ENCODE measurements around the gene TPCN1. TPM values are rescaled to one million over a fixed set of nuclear protein-coding genes. Genes with fewer than 3 reads are reported as not detected.
A peak's percentile ranks its signal among the peaks of the same experiment; 100 is the strongest.

The TPCN1 gene
- total RNA-seq, 3 donors from 2014 or later, result 89.9 to 133 (median 91.3) TPM

DNA sequence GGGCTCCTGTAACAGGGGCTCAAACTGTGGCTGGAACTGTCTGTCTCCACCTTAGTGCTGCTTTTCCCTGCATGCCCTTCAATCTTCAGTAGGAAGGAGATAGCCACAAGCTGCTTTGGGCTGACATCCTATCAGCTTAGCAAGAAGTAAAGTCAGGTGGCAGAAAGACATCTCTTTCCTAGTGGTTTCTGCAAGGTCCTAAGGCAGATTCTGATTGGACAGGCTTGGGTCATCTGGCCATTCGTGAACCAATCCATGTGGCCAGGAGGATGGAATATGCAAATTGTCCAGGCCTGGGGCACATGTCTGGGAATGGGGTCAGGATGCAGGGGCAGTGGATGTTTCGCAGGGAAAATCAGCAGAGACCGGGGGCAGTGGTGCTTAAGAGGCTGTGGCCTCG is 30.5 kb upstream of the TPCN1 start:
- TF ChIP-seq, protein P1, sequence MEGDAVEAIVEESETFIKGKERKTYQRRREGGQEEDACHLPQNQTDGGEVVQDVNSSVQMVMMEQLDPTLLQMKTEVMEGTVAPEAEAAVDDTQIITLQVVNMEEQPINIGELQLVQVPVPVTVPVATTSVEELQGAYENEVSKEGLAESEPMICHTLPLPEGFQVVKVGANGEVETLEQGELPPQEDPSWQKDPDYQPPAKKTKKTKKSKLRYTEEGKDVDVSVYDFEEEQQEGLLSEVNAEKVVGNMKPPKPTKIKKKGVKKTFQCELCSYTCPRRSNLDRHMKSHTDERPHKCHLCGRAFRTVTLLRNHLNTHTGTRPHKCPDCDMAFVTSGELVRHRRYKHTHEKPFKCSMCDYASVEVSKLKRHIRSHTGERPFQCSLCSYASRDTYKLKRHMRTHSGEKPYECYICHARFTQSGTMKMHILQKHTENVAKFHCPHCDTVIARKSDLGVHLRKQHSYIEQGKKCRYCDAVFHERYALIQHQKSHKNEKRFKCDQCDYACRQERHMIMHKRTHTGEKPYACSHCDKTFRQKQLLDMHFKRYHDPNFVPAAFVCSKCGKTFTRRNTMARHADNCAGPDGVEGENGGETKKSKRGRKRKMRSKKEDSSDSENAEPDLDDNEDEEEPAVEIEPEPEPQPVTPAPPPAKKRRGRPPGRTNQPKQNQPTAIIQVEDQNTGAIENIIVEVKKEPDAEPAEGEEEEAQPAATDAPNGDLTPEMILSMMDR (IDR thresholded peaks at IDR 0.05), result no peak
- no peaks in the 10 kb centered on the region for H3K9me3 ChIP-seq
- DNase-seq (no peak), ATAC-seq (peak; percentile 13)
- no peak overlapping the region for H3K4me3 ChIP-seq
- H3K4me1 ChIP-seq (ENCODE audit: low read depth), result peaks cover 11% of the 10 kb centered on the region
- intact Hi-C loops (cut with DNase I, micrococcal nuclease), result no loop called here
- no peaks in the 10 kb centered on the region for H3K36me3 ChIP-seq (ENCODE audit: low read depth)

- peaks cover 11% of the 10 kb centered on the region for H3K4me1 ChIP-seq (ENCODE audit: low read depth)
- no peaks in the 10 kb centered on the region for H3K36me3 ChIP-seq (ENCODE audit: low read depth)
- ATAC-seq, result no peak
- H3K9me3 ChIP-seq, result no peaks in the 10 kb centered on the region
- no peak for DNase-seq
- no peak overlapping the region for H3K4me3 ChIP-seq
- intact Hi-C loops (cut with DNase I, micrococcal nuclease), result no loop called here
- TF ChIP-seq, protein P1 (IDR thresholded peaks at IDR 0.05), result no peak
Observed at GRCh38 chr12:113191227-113191626, 30.0 kb upstream of the TPCN1 start.

DNA sequence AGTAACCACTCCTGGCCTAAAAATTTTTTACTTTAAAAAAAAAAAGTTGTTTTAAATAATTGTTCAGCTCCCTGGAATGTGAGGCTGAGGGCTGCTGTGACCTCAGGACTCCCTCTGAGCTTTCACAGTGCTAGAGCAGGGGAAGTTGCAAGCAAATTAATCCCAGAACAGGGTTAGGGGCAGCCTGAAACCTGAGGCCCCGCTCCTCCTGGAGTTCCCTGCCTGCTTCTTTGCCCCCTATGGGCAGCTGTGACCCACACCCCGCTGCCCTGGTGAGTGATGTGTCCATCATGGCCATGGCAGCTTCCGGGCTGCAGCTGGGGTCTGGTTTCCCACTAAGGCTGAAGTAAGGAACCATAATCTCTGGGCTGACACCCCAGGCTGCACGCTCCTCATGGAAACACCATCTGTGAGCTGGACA is 26.3 kb upstream of the TPCN1 start:
- ATAC-seq (no peak), DNase-seq (no peak)
- no peak overlapping the region for H3K4me3 ChIP-seq
- no peaks in the 10 kb centered on the region for H3K36me3 ChIP-seq (ENCODE audit: low read depth)
- intact Hi-C loops (cut with DNase I, micrococcal nuclease), result no loop called here
- H3K9me3 ChIP-seq, result no peaks in the 10 kb centered on the region
- TF ChIP-seq, protein P1 (IDR thresholded peaks at IDR 0.05), result no peak
- peaks cover 4% of the 10 kb centered on the region for H3K4me1 ChIP-seq (ENCODE audit: low read depth)

- Histone ChIP-seq H3K4me1 (ENCODE audit: low read depth) (peaks cover 4% of the 10 kb centered on the region), H3K4me3 (no peak overlapping the region), H3K9me3 (no peaks in the 10 kb centered on the region), H3K36me3 (ENCODE audit: low read depth) (no peaks in the 10 kb centered on the region)
- intact Hi-C loops (cut with DNase I, micrococcal nuclease), result no loop called here
- TF ChIP-seq, protein P1 (IDR thresholded peaks at IDR 0.05), result no peak
- ATAC-seq, result no peak
- DNase-seq, result no peak
Observed at GRCh38 chr12:113195598-113195997, 25.7 kb upstream of the TPCN1 start.

GRCh38 chr12:113196582-113196981 is 24.7 kb upstream of the TPCN1 start:
- DNase-seq (no peak), ATAC-seq (no peak)
- H3K4me1 ChIP-seq (ENCODE audit: low read depth), result peaks cover 4% of the 10 kb centered on the region
- H3K36me3 ChIP-seq (ENCODE audit: low read depth), result no peaks in the 10 kb centered on the region
- intact Hi-C loops (cut with DNase I, micrococcal nuclease), result no loop called here
- no peak overlapping the region for H3K4me3 ChIP-seq
- TF ChIP-seq, protein P1 (IDR thresholded peaks at IDR 0.05), result no peak
- H3K9me3 ChIP-seq, result no peaks in the 10 kb centered on the region

- Histone ChIP-seq H3K36me3 (ENCODE audit: low read depth) (no peaks in the 10 kb centered on the region), H3K4me3 (no peak overlapping the region), H3K9me3 (no peaks in the 10 kb centered on the region), H3K4me1 (ENCODE audit: low read depth) (peaks cover 4% of the 10 kb centered on the region)
- intact Hi-C loops (cut with DNase I, micrococcal nuclease), result no loop called here
- peak in 2 of 3 donors; percentile 68 to 87 for DNase-seq
- peak; percentile 87 for ATAC-seq
- TF ChIP-seq, protein P1 (IDR thresholded peaks at IDR 0.05), result no peak
Observed at GRCh38 chr12:113196990-113197389, 24.3 kb upstream of the TPCN1 start.

All from mucosa of descending colon (tissue), 3 donors.